Upper lobe of left lung (tissue), 6 donors: ENCODE data around the gene VTA1. TPM values are rescaled to one million over a fixed set of nuclear protein-coding genes. Genes with fewer than 3 reads are reported as not detected.
"Not testable (repeated sequence)": the region's sequence is repeated elsewhere in the genome, so short reads cannot be mapped to it uniquely, and the experiment has no call there.

Experiments used
- ATAC-seq, 2 donors: fragments of 200-7000 bp; cut with Tn5 transposase; one replicate each; pipeline ENCODE4 v1.9.1; 2022; ENCODE audit warnings: mild to moderate bottlenecking in 2 of 2, moderate library complexity in 2 of 2; ENCODE audit not compliant: low FRiP score in 2 of 2
- DNase-seq, 2 donors: peaks; one replicate each; pipeline ENCODE4 v3.0.0-alpha.2; 2019 to 2020
- H3K27ac ChIP-seq, 4 donors: fragments of 200-600 bp; sonication (generic); one replicate each; pipeline ENCODE4 v1.5.1; 2016 to 2019
- H3K27me3 ChIP-seq, 4 donors: fragments of 200-600 bp; sonication (generic); one replicate each; pipeline ENCODE4 v1.5.1; 2017 to 2019
- H3K36me3 ChIP-seq, 4 donors: fragments of 200-600 bp; sonication (generic); one replicate each; pipeline ENCODE4 v1.5.1; 2016 to 2019
- H3K4me1 ChIP-seq, 4 donors: fragments of 200-600 bp; sonication (generic); one replicate each; pipeline ENCODE4 v1.5.1; 2018 to 2019
- H3K4me3 ChIP-seq, 4 donors: fragments of 200-600 bp; sonication (generic); one replicate each; pipeline ENCODE4 v1.5.1; 2017 to 2019; ENCODE audit warnings: mild to moderate bottlenecking in 2 of 4, moderate library complexity in 1 of 4
- H3K9me3 ChIP-seq, 4 donors: fragments of 200-600 bp; sonication (generic); one replicate each; pipeline ENCODE4 v1.5.1; 2018 to 2019
- CTCF ChIP-seq, 6 experiments: fragments of 450-650 bp in 4 of 6; fragments of 200-600 bp in 2 of 6; sonication (generic) in 2 of 6; IDR thresholded peaks; one replicate each; pipeline ENCODE4 v1.5.1; 2016 to 2019; ENCODE audit warnings: antibody characterized with exemption in 6 of 6
- EP300 ChIP-seq, 4 donors: sonication (generic); formaldehyde crosslinking; IDR thresholded peaks; one replicate each; pipeline ENCODE4 v1.5.1; 2017; ENCODE audit warnings: antibody characterized with exemption in 4 of 4, control low read depth in 2 of 4
- POLR2A ChIP-seq, 4 donors: fragments of 450-650 bp; IDR thresholded peaks; one replicate each; pipeline ENCODE4 v1.5.1; 2016 to 2017; ENCODE audit warnings: antibody characterized with exemption in 4 of 4, mild to moderate bottlenecking in 2 of 4
- POLR2AphosphoS5 ChIP-seq, 2 donors: sonication (generic); formaldehyde crosslinking; IDR thresholded peaks; one replicate each; pipeline ENCODE4 v1.5.1; 2017; ENCODE audit warnings: antibody characterized with exemption in 2 of 2
- WGBS, 2 donors: methylation state at CpG; one replicate each; pipeline ENCODE4 v1.1.5; 2017 to 2018; 5-methylcytosine and 5-hydroxymethylcytosine counted together
- total RNA-seq, 6 donors: library from RNA; depleted of rRNA in 4 of 6; stranded (reverse); fragments of >200 nt in 4 of 6; gene quantifications; one replicate each; pipeline versions ENCODE4 v1.1.0 to v1.2.1, GENCODE V29; 2016 to 2021
- donor health status: DM: no; HTN: no; CAD: no; lungs with moderate emphysema.
- donor health status: DM: no; HTN: yes; CAD: no; lungs with severe emphysema.

The VTA1 gene
- total RNA-seq, 6 donors from 2014 or later, result 15.8 to 36.0 (median 25.7) TPM

- Histone ChIP-seq H3K4me3 (no peak overlapping the region), H3K4me1 (peaks cover 0 to 12% (median 5%) of the 10 kb centered on the region in 4 donors), H3K27me3 (no peaks in the 10 kb centered on the region), H3K27ac (no peak overlapping the region), H3K36me3 (peaks cover 0 to 13% (median 3%) of the 10 kb centered on the region in 4 donors), H3K9me3 (no peaks in the 10 kb centered on the region)
- no peak for DNase-seq
- 66 to 73% methylated on average over 1 of the region's 1 CpG for WGBS, 2 donors
- ATAC-seq, result no peak
- TF ChIP-seq POLR2A (IDR thresholded peaks at IDR 0.05), result no peak
Observed at GRCh38 chr6:142185641-142186040, 38.6 kb downstream of the VTA1 start.

GRCh38 chr6:142187209-142187608, 40.1 kb downstream of the VTA1 start:
- Histone ChIP-seq H3K4me3 (no peak overlapping the region), H3K9me3 (no peaks in the 10 kb centered on the region), H3K36me3 (peaks cover 0 to 15% (median 3%) of the 10 kb centered on the region in 4 donors), H3K4me1 (peaks cover 0 to 12% (median 5%) of the 10 kb centered on the region in 4 donors), H3K27me3 (no peaks in the 10 kb centered on the region), H3K27ac (no peak overlapping the region)
- 52 to 57% methylated on average over 1 of the region's 1 CpG for WGBS, 2 donors
- TF ChIP-seq POLR2A (IDR thresholded peaks at IDR 0.05), result no peak
- TF ChIP-seq POLR2AphosphoS5 (IDR thresholded peaks at IDR 0.05), result no peak
- no peak for TF ChIP-seq CTCF (IDR thresholded peaks at IDR 0.05)
- no peak for TF ChIP-seq EP300 (IDR thresholded peaks at IDR 0.05)
- ATAC-seq (no peak), DNase-seq (no peak)

DNA sequence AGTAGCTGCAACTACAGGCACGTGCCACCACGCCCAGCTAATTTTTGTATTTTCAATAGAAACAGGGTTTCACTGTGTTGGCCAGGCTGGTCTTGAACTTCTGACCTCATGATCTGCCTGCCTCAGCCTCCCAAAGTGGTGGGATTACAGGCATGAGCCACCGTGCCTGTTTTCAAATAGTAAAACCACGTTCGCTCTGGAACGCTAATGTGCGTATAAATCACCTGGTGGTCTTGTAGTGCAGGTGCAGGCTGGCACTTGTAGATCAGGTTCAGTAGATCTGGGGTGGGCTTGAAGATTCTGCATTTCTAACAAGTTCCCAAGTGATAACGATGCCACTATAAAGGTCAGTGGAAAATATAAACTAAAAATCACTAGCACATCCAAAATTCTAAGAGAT, 41.3 kb downstream of the VTA1 start:
- not testable (repeated sequence) for DNase-seq, ATAC-seq, H3K27me3 ChIP-seq, H3K4me3 ChIP-seq, H3K9me3 ChIP-seq, H3K27ac ChIP-seq
- H3K4me1 ChIP-seq, result peaks cover 0 to 12% (median 5%) of the 10 kb centered on the region in 4 donors
- WGBS, 2 donors, result 96 to 97% methylated on average over 5 to 8 of the region's 8 CpGs
- H3K36me3 ChIP-seq, result peaks cover 0 to 15% (median 3%) of the 10 kb centered on the region in 4 donors

DNA sequence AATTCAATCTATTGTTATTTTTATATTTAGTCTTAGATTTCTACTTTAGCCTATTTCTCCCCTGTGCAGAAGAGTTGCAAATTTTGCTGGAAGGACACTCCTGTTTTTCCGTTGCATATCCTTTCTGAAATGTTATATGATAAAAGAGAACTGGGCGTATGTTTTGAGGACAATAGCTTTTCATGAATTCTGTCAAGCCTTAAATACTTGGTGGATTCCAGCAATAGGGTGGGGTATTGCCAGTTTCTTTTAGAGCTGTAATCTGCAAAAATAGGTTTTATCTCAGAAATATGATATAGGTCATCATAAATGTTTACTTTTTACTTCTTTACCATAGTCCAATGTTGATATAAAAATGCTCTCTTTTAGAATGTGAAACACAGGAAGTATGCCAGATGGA, 42.0 kb downstream of the VTA1 start:
- TF ChIP-seq CTCF (IDR thresholded peaks at IDR 0.05) (no peak), POLR2A (IDR thresholded peaks at IDR 0.05) (no peak), POLR2AphosphoS5 (IDR thresholded peaks at IDR 0.05) (no peak), EP300 (IDR thresholded peaks at IDR 0.05) (no peak)
- no peak overlapping the region for H3K27ac ChIP-seq
- no peaks in the 10 kb centered on the region for H3K9me3 ChIP-seq
- DNase-seq (no peak), ATAC-seq (no peak)
- H3K36me3 ChIP-seq, result peaks cover 0 to 15% (median 3%) of the 10 kb centered on the region in 4 donors
- H3K27me3 ChIP-seq, result no peaks in the 10 kb centered on the region
- peaks cover 0 to 11% (median 4%) of the 10 kb centered on the region in 4 donors for H3K4me1 ChIP-seq
- WGBS, 2 donors, result 62 to 86% methylated on average over 2 of the region's 2 CpGs
- no peak overlapping the region for H3K4me3 ChIP-seq

- WGBS, 2 donors, result 93 to 100% methylated on average over 1 of the region's 1 CpG
- no peaks in the 10 kb centered on the region for H3K27me3 ChIP-seq
- ATAC-seq, result no peak
- no peaks in the 10 kb centered on the region for H3K9me3 ChIP-seq
- H3K36me3 ChIP-seq, result peaks cover 0 to 15% (median 3%) of the 10 kb centered on the region in 4 donors
- DNase-seq, result no peak
- no peak for TF ChIP-seq POLR2A (IDR thresholded peaks at IDR 0.05)
- H3K27ac ChIP-seq, result no peak overlapping the region
- no peak overlapping the region for H3K4me3 ChIP-seq
- H3K4me1 ChIP-seq, result no peaks in the 10 kb centered on the region
Observed at GRCh38 chr6:142192343-142192742, 45.3 kb downstream of the VTA1 start.

DNA sequence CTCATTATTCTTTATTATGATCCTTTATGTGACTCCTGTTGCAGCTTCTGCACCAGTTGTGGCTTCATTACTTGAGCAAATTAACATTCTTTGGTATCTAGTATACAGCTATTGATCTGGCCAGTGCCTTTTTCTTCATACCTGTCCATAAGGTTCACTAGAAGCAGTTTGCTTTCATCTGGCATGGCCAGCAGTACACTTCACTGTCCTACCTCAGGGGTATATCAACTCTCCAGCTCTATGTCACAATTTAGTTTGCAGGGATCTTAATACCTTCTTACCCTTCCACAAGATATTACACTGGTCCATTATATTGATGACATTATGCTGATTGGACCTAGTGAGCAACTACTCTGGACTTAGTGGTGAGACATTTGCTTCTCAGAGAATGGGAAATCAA, 46.6 kb downstream of the VTA1 start:
- Histone ChIP-seq H3K9me3 (no peaks in the 10 kb centered on the region), H3K4me1 (no peaks in the 10 kb centered on the region), H3K27ac (no peak overlapping the region), H3K4me3 (no peak overlapping the region), H3K36me3 (peaks cover 0 to 18% (median 4%) of the 10 kb centered on the region in 4 donors), H3K27me3 (no peaks in the 10 kb centered on the region)
- TF ChIP-seq POLR2AphosphoS5 (IDR thresholded peaks at IDR 0.05) (no peak), EP300 (IDR thresholded peaks at IDR 0.05) (no peak), POLR2A (IDR thresholded peaks at IDR 0.05) (no peak), CTCF (IDR thresholded peaks at IDR 0.05) (no peak)
- ATAC-seq (no peak), DNase-seq (no peak)
